DMS153 treated with DMSO at 0.1 percent for 48 hours (cell line): ENCODE measurements around the gene SSTR5.
"Not testable (repeated sequence)": the region's sequence is repeated elsewhere in the genome, so short reads cannot be mapped to it uniquely, and the experiment has no call there.

Experiments
- DNase-seq: peaks from one replicate; lab custom pipeline; 2025; ENCODE audit not compliant: unreplicated experiment; lab: John Stamatoyannopoulos, UW

Gene SSTR5

DNA sequence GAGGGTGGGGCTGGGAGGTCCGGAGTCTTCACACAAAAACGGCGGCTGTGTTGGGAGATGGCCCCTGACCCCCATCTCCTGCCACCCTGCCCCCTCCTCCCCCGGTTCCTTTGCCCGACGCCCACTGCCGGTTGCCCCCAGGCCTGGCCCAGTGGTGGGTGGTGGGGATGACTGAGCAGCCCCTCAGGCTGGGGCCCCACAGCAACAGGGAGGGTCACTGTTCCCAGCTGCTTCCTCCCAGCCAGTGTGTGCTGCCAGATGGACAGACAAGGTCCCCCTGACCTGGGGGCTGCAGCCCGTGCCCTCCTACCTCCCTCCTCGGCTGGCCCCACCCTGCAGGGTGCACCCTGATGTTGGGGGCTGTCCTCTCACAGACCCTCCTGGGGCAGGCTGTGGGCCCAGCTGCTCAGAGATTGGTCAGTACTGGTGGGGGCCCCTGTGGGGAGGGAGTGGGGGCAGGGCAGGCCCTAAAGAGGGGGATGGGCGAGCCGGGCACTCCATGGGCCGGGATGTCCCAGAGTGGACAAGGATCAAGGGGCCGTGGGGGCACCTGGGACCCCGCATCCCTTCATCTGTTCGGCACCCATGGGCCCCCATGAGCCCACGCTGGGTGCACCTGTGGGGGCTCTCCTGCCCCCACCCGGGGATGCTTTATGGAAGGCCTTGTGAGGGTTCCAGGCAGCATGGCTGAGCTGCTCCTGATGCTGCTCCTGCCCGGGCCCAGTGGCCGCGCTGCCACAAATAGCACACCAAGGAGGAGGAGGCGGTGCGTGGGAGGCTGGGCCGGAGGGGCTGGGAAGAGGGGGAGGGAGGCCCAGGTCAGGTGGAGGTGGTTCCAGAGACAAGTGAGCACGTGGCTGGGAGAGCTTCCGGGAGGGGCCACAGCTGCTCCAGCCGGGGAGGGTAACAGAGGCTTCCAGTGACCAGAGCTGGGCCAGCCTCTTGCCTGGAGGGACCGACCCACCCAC lies 18.4 kb downstream of the SSTR5 start:
- peak; percentile 32 for DNase-seq

DNA sequence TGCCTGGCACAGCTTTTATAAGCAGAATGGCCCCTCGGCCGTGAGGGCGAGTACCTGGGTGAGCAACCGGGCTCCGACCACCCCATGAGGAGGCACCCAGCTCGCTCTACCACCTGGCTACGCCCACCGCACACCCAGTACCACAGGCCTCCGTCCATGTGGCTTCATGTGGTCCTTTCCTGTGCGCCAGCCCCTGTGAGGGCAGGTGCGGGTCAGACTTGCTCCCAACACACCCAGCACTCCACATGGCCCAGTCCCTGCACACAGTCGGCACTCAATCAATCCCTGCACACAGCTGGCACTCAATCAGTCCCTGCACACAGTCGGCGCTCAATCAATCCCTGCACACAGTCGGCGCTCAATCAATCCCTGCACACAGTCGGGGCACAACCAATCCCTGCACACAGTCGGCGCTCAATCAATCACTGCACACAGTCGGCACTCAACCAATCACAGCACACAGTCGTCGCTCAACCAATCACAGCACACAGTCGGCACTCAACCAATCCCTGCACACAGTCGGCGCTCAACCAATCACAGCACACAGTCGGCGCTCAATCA lies 19.5 kb downstream of the SSTR5 start:
- DNase-seq, result no peak

- DNase-seq, result not testable (repeated sequence)
Measured at GRCh38 chr16:1092685-1093283, 20.2 kb downstream of the SSTR5 start.

DNA sequence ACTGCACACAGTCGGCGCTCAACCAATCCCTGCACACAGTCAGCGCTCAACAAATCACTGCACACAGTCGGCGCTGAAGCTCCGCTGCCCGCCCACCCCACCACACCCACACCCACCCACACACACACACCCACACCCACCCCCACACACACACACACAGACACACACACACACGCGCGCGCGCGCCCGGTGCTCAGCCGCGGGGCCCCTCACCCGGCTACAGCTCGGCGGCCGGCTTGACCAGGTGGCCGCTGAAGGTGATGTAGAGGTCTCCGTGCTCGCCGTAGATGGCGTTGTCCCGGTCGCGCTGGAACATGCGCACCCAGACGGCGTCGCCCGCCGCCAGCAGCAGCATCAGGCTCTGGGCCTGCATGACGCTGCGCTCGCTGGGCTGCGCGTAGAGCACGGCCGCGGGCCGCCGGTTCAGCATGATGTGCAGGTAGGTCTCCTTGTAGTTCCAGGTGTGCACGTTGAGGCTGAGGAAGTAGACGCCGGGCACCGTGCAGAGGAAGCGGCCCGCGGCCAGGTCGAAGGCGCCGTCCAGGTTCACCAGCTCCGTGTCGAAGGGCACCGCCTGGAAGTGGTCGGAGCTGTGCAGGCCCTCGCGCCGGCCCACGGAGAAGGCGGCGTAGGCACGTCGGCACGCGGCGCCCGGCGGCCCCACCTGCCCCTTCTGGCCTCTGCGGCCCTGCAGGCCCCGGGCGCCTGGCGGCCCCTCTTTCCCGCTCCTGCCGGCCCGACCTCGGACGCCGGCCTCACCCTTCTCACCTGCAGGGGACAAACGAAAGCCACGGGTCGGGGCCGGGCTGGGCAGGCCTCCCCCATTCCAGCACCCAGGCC lies 21.0 kb downstream of the SSTR5 start:
- DNase-seq, result peak; percentile 38

- no peak for DNase-seq
Measured at GRCh38 chr16:1094124-1094479, 21.6 kb downstream of the SSTR5 start.

- no peak for DNase-seq
Measured at GRCh38 chr16:1094601-1095449, 22.3 kb downstream of the SSTR5 start.

- no peak for DNase-seq
Measured at GRCh38 chr16:1095450-1096168, 23.1 kb downstream of the SSTR5 start.

DNA sequence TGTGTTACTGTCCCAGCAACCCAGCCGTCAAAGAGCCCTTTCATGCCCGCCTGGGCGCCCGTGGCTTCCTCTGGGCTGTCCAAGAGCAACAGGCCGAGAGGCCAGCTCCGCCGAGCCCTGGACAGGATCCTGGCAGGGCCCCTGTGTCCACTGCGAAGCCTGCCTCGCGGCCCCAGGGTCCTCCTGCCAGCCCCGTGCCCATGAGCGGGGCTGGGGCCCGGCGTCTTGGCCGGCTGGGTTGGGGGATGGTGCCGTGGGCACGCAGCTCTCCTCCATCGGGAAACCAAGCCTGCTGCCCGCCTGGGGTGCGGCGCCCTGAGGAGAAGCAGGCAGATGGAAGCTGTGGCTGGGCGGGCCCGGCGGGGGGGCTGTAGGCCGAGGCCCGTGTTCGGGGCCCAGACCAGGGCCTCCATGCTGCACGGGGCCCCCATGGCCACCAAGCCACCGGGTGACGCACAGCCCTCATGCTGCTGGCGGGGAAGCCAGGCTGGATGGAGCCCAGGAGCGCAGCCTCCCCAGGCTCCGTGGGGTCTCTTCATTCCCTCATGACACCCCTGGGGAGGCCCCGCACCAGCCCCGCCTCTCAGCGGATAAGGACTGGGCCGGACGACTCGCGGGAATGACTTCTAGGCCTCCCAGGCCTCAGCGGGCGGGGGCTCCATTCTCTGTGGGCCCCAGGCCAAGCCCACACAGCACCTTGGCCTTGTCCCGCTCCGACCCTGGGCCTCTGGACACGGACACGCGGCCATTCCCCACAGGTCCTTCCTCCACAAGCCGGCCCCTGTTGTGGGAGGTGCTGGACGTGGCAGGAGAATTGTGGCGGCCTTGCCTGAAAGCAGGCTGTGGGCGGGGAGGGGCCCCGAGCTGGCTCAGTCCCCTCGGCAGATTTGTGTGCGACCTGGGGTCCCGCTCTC lies 23.9 kb downstream of the SSTR5 start, which contains the start of gene C1QTNF8:
TSS of gene C1QTNF8 (minus strand) at position 76 of the 914 bp plus-strand sequence. CDS start 1,322 bp downstream, outside the sequence.
- no peak for DNase-seq

GRCh38 chr16:1097156-1097555 lies 24.6 kb downstream of the SSTR5 start:
- DNase-seq, result no peak

GRCh38 chr16:1097800-1098199 lies 25.3 kb downstream of the SSTR5 start:
- no peak for DNase-seq

DNA sequence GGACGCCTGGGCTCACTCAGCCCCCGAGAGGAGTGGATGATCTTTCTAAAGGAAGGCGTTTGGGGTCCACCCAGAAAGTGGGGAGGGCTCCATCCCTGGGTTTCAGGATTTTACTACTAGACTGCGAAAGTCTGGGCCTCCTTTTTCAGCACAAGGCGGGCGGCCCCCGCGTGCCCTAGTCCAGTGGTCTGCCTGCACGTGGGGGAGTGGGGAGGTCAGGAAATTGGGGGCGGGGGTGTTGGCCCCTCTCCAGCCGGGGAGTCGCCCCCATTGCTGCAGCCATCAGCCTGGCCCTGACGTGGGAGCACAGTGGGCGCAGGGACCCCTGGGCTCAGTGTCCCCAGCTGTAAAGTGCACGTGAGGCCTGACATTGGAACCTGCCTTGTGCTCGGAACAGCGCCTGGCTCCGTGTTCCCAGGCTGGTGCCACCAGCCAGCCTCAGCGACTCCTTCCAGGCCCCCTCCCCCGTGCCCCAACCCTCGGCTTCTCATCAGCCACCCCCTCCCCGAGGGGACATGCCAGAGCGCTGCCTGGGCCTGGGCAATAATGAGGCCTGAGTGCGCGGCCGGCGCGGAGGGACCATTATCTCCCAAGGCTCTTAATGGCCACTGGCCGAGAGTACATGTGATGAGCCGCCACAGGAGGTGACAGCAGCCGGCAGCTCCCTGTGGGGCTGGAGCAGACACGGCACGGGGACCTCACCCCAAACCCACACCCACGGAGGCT lies 25.9 kb downstream of the SSTR5 start:
- no peak for DNase-seq

DNA sequence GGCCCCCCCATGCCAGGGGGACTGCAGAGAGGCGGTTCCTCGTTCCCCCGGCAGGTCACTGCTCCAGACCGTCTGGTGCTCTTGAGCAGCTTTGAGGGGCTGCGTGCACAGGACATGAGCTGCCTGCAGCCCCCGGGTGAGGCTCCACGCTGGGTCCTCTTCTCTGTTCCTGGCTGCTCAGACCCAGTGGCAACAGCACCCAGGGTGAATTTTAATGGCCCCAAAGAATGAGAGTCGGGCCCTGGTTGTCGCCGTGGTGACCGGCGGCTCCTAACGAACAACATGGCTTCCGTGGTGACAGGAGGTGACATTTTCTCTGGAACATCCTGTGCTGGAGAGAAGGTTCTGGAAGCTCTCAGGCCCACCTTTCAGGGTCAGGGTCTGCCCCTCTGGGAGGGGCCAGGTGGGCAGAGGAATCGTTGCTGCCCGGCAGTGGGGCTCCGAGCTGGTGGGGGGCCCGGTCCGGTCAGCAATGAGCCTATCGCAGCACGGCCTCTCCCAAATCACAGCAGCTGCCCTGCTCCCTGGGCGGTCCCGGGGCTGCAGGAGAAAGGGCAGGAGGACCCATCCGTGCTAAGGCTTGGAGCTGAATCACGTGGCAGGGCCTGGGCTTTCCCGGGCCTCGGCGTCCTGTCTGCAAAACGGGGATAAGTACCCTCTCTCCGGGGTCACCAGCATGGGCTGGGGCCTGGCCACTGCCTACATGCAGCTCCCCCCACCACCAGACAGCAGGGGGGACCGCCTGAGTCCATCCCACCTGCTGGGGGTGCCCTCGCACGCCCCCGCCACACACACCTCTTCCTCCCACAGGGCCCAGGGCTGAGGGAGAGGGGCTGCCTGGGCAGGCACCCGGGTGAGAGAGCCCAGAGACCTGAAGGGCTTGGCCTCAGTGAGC lies 26.9 kb downstream of the SSTR5 start:
- DNase-seq, result no peak

GRCh38 chr16:1100084-1100800 lies 27.7 kb downstream of the SSTR5 start:
- DNase-seq, result no peak

GRCh38 chr16:1101133-1101532 lies 28.6 kb downstream of the SSTR5 start:
- DNase-seq, result no peak

- no peak for DNase-seq
Measured at GRCh38 chr16:1101573-1102332, 29.2 kb downstream of the SSTR5 start.
